HepG2 (cell line): ENCODE measurements around the gene C10orf143. TPM values are rescaled to one million over a fixed set of nuclear protein-coding genes. Genes with fewer than 3 reads are reported as not detected.
A peak's percentile ranks its signal among the peaks of the same experiment; 100 is the strongest.

Experiments
- BATF2 ChIP-seq: sonication (generic); formaldehyde crosslinking; IDR thresholded peaks from 2 replicates; pipeline ENCODE4 v1.8.0; 2022; ENCODE audit warnings: mild to moderate bottlenecking, missing genetic modification reagents, moderate library complexity
- FOXC1 ChIP-seq: sonication (generic); formaldehyde crosslinking; IDR thresholded peaks from 2 replicates; pipeline ENCODE4 v1.8.0; 2022; ENCODE audit warnings: mild to moderate bottlenecking, missing genetic modification reagents, borderline replicate concordance
- HNRNPLL ChIP-seq: fragments of 200-400 bp; formaldehyde crosslinking; IDR thresholded peaks from 2 replicates; pipeline ENCODE4 v1.6.1; 2017; ENCODE audit warnings: mild to moderate bottlenecking, low read depth, low read length; ENCODE audit not compliant: poor library complexity, severe bottlenecking
- PAWR ChIP-seq: sonication (generic); formaldehyde crosslinking; IDR thresholded peaks from 2 replicates; pipeline ENCODE4 v1.4.0; 2020; ENCODE audit warnings: missing genetic modification reagents, mild to moderate bottlenecking, borderline replicate concordance
- PHF21A ChIP-seq: sonication (generic); formaldehyde crosslinking; IDR thresholded peaks from 2 replicates; pipeline ENCODE4 v1.5.0; 2020; ENCODE audit warnings: mild to moderate bottlenecking, missing genetic modification reagents
- PPARG ChIP-seq: conservative IDR thresholded peaks from 2 replicates; pipeline ENCODE4 v1.6.1; 2016; ENCODE audit warnings: missing biosample characterization, missing genetic modification reagents
- TEAD2 ChIP-seq: sonication (generic); formaldehyde crosslinking; IDR thresholded peaks from 2 replicates; pipeline ENCODE4 v1.9.0; 2021; ENCODE audit warnings: missing genetic modification reagents
- ZBTB8A ChIP-seq: sonication (generic); formaldehyde crosslinking; IDR thresholded peaks from 2 replicates; pipeline ENCODE4 v1.4.0; 2020; ENCODE audit warnings: mild to moderate bottlenecking, low read depth, missing genetic modification reagents, borderline replicate concordance
- ZNF17 ChIP-seq: sonication (generic); formaldehyde crosslinking; IDR thresholded peaks from 2 replicates; pipeline ENCODE4 v1.5.0; 2020; ENCODE audit warnings: mild to moderate bottlenecking, missing genetic modification reagents
- ZNF615 ChIP-seq: sonication (generic); formaldehyde crosslinking; IDR thresholded peaks from 2 replicates; pipeline ENCODE4 v1.5.0; 2020; ENCODE audit warnings: mild to moderate bottlenecking, missing genetic modification reagents, borderline replicate concordance
- ZNF883 ChIP-seq: sonication (generic); formaldehyde crosslinking; IDR thresholded peaks from 2 replicates; pipeline ENCODE4 v1.5.1; 2020; ENCODE audit warnings: mild to moderate bottlenecking, missing genetic modification reagents; ENCODE audit errors: not compliant biosample characterization
- polyA plus RNA-seq, 8 experiments: library from polyadenylated mRNA; depleted of rRNA in 3 of 8; stranded (reverse) in 7 of 8; unstranded in 1 of 8; fragments of >200 nt; fragmentation: Illumina TruSeq in 4 of 8; extraction: Trizol in 4 of 8; gene quantifications; 2 replicates each; pipeline versions ENCODE4 v1.2.1 to v1.2.3, GENCODE V29; 2011 to 2016; ENCODE audit warnings: low read depth in 4 of 8, missing spikeins in 1 of 8, mixed read lengths in 1 of 8; ENCODE audit not compliant: insufficient read depth in 1 of 8
- total RNA-seq, 5 experiments: library from RNA; depleted of rRNA; stranded (reverse); fragments of >200 nt; fragmentation: Illumina TruSeq; extraction: Trizol; gene quantifications; 2 replicates each; pipeline ENCODE4 v1.2.3, GENCODE V29; 2016; ENCODE audit warnings: low read depth in 1 of 5
- TF ChIP-seq, protein P1 (sequence below): sonication (generic); formaldehyde crosslinking; conservative IDR thresholded peaks from 2 replicates; pipeline ENCODE4 v1.4.0; 2020; ENCODE audit warnings: missing genetic modification reagents
- TF ChIP-seq, protein P2 (sequence below): sonication (generic); formaldehyde crosslinking; IDR thresholded peaks from 2 replicates; pipeline ENCODE4 v1.4.0; 2020; ENCODE audit warnings: missing genetic modification reagents
- TF ChIP-seq, protein P3 (sequence below): sonication (generic); formaldehyde crosslinking; IDR thresholded peaks from 2 replicates; pipeline ENCODE4 v1.8.1; 2023; ENCODE audit warnings: missing genetic modification reagents, mild to moderate bottlenecking, borderline replicate concordance
- TF ChIP-seq, protein P4 (sequence below), 2 experiments: IDR thresholded peaks; 2 replicates each; pipeline ENCODE4 v1.6.1; 2011 to 2012; ENCODE audit warnings: low read length in 2 of 2, borderline replicate concordance in 1 of 2, low read depth in 1 of 2, mild to moderate bottlenecking in 1 of 2, moderate library complexity in 1 of 2
- TF ChIP-seq, protein P5 (sequence below): IDR thresholded peaks from 2 replicates; pipeline ENCODE4 v1.6.1; 2016; ENCODE audit warnings: missing compliant biosample characterization, missing genetic modification reagents, borderline replicate concordance
- TF ChIP-seq, protein P6 (sequence below): sonication (generic); formaldehyde crosslinking; IDR thresholded peaks from 2 replicates; pipeline ENCODE4 v1.4.0; 2020; ENCODE audit warnings: missing genetic modification reagents

The C10orf143 gene
- total and polyA plus RNA-seq, 2 of the 13 experiments (the other 11 are each of a cell fraction or from before 2014, with no cell fraction given): 0.21 to 0.91 TPM

GRCh38 chr10:130136226-130137089, 25.8 kb upstream of the C10orf143 start, which contains the start of gene GLRX3 (continued):
- TF ChIP-seq ZNF615 (CRISPR knock-in tag) (no peak), ZNF883 (peak; percentile 63), PAWR (CRISPR knock-in tag) (no peak), PPARG (no peak), BATF2 (no peak), FOXC1 (CRISPR knock-in tag) (no peak), ZNF17 (no peak), ZBTB8A (no peak), HNRNPLL (peak; percentile 27), PHF21A (no peak), TEAD2 (no peak)
- TF ChIP-seq, protein P1, sequence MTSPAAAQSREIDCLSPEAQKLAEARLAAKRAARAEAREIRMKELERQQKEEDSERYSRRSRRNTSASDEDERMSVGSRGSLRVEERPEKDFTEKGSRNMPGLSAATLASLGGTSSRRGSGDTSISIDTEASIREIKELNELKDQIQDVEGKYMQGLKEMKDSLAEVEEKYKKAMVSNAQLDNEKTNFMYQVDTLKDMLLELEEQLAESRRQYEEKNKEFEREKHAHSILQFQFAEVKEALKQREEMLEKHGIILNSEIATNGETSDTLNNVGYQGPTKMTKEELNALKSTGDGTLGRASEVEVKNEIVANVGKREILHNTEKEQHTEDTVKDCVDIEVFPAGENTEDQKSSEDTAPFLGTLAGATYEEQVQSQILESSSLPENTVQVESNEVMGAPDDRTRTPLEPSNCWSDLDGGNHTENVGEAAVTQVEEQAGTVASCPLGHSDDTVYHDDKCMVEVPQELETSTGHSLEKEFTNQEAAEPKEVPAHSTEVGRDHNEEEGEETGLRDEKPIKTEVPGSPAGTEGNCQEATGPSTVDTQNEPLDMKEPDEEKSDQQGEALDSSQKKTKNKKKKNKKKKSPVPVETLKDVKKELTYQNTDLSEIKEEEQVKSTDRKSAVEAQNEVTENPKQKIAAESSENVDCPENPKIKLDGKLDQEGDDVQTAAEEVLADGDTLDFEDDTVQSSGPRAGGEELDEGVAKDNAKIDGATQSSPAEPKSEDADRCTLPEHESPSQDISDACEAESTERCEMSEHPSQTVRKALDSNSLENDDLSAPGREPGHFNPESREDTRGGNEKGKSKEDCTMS (CRISPR knock-in tag): no peak
- TF ChIP-seq, protein P2, sequence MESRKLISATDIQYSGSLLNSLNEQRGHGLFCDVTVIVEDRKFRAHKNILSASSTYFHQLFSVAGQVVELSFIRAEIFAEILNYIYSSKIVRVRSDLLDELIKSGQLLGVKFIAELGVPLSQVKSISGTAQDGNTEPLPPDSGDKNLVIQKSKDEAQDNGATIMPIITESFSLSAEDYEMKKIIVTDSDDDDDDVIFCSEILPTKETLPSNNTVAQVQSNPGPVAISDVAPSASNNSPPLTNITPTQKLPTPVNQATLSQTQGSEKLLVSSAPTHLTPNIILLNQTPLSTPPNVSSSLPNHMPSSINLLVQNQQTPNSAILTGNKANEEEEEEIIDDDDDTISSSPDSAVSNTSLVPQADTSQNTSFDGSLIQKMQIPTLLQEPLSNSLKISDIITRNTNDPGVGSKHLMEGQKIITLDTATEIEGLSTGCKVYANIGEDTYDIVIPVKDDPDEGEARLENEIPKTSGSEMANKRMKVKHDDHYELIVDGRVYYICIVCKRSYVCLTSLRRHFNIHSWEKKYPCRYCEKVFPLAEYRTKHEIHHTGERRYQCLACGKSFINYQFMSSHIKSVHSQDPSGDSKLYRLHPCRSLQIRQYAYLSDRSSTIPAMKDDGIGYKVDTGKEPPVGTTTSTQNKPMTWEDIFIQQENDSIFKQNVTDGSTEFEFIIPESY (CRISPR knock-in tag): no peak
- TF ChIP-seq, protein P3, sequence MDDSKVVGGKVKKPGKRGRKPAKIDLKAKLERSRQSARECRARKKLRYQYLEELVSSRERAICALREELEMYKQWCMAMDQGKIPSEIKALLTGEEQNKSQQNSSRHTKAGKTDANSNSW (CRISPR knock-in tag): no peak
- TF ChIP-seq, protein P4, sequence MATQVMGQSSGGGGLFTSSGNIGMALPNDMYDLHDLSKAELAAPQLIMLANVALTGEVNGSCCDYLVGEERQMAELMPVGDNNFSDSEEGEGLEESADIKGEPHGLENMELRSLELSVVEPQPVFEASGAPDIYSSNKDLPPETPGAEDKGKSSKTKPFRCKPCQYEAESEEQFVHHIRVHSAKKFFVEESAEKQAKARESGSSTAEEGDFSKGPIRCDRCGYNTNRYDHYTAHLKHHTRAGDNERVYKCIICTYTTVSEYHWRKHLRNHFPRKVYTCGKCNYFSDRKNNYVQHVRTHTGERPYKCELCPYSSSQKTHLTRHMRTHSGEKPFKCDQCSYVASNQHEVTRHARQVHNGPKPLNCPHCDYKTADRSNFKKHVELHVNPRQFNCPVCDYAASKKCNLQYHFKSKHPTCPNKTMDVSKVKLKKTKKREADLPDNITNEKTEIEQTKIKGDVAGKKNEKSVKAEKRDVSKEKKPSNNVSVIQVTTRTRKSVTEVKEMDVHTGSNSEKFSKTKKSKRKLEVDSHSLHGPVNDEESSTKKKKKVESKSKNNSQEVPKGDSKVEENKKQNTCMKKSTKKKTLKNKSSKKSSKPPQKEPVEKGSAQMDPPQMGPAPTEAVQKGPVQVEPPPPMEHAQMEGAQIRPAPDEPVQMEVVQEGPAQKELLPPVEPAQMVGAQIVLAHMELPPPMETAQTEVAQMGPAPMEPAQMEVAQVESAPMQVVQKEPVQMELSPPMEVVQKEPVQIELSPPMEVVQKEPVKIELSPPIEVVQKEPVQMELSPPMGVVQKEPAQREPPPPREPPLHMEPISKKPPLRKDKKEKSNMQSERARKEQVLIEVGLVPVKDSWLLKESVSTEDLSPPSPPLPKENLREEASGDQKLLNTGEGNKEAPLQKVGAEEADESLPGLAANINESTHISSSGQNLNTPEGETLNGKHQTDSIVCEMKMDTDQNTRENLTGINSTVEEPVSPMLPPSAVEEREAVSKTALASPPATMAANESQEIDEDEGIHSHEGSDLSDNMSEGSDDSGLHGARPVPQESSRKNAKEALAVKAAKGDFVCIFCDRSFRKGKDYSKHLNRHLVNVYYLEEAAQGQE (IDR thresholded peaks at IDR 0.05; ENCODE audit: borderline replicate concordance in 1 of 2, low read depth in 1 of 2, low read length in 2 of 2): no peak
- TF ChIP-seq, protein P5, sequence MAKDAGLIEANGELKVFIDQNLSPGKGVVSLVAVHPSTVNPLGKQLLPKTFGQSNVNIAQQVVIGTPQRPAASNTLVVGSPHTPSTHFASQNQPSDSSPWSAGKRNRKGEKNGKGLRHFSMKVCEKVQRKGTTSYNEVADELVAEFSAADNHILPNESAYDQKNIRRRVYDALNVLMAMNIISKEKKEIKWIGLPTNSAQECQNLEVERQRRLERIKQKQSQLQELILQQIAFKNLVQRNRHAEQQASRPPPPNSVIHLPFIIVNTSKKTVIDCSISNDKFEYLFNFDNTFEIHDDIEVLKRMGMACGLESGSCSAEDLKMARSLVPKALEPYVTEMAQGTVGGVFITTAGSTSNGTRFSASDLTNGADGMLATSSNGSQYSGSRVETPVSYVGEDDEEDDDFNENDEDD (CRISPR knock-in tag): peak; percentile 45; the same call in 1 of the 2 replicates
- TF ChIP-seq, protein P6, sequence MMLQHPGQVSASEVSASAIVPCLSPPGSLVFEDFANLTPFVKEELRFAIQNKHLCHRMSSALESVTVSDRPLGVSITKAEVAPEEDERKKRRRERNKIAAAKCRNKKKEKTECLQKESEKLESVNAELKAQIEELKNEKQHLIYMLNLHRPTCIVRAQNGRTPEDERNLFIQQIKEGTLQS (CRISPR knock-in tag): no peak
